ENCODE results near the gene NEO1.

The NEO1 gene

DNA sequence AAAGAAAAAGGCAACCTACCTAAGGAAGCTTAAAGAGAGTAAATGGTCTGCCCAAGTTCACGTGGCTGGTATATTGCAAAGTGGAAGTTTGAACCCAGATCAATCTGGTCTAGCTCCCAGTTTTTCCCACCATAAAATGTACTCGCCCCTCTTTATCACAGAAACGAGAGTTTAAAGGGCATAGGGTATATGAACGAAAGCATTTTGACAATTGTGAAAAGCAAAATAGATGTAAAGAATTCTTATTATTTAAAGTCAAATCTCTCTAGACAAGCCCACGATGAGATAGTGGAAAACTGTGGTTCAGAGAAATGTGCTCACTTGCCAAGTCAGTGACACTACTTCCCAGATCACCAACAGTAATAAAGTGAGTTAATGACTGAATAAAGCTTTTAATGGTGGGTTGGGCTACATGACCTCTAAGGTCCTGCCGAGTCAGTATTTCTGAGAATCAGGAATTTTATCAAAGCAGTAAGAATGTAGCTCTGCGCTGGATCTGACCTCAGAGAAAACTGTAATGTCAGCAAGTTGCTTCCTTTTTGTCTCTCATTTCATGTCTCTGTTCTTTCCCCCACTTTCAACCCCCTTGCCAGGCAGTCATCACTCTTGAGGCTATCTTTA, 23.3 kb upstream of the NEO1 start:
- no peak for DNase-seq (ENCODE audit: low spot score)

DNA sequence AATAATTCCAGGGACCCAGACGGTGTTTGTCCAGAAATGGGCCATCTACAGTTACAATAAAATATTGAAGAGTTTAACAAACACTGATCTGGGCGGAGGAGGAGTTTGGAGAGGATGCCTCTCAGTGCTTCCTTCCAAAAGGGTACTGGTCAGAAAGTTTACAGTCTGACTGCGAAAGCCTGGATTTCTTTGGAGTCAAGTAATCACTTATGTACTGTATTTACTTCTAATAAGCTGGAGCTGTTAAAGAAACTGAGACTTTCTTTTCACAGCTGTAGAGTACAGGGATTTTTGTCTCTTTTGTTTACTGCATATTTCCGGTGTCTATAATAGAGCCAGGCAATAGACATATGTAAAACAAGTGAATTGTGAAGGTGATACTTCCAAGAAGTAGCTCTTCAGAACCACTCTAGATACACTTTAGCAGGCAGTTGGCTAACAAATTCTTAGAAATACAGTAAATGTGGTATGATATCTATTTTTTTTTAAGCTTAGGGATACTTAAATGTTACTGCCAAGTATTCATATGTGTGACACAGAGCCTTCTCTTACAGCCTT, 22.1 kb upstream of the NEO1 start:
- no peak for DNase-seq (ENCODE audit: low spot score)

DNA sequence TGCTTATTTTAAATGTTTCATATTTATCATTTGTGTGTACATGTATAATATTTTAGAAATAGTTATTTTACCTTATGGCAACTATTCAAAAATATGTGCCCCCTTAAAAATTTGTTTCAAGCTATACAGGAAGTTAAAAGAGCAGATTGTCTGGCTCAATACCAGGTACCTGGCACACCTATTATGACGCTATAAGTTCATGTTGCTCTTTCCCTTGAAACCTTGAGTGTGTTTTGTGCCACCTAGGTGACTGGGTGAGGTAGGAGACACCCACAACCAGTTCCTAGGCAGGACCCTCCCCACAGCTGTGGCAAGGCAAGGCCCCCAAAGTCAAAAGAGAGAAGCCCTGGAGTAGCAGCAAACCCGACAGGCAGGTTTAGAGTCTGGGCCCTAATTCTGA, 20.6 kb upstream of the NEO1 start:
- no peak for DNase-seq (ENCODE audit: low spot score)

DNA sequence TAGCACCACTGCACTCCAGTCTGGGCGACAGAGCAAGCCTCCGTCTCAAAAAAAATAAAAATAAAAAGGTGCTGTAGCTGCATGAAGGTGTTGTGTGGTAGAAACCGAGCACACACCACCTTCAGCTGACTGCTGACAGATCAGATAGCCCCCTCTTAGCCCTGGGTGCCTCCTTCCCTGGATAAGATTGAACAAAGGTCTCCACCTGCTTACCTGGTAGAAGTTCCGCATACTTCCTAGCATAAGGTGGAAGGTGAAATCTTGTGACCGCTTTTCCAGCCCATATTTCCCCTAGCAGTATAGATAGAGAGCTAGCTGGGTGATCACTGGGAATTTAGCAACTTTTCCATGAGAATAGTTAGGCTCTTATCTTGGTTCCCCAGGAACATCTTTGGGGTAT, 18.7 kb upstream of the NEO1 start:
- no peak for DNase-seq (ENCODE audit: low spot score)

DNA sequence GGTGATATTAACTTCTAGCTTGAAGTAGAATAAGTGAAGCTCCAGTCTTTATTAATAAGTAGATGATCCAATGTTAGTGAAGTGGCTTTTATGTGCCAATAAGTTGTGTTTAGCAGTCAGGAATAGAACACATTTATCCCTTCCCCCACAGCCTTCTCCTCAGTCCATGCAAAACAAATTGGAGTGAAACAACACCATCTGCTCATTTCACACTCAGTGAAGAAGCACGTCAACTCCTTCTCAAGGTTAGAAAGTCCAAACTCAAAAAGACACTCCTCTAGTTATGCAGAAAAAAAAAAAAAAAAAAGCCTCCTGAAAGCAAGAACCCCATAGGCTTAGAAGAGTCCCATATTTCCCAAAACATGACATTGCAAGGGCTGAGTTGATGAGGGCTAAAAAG, 18.0 kb upstream of the NEO1 start:
- no peak for DNase-seq (ENCODE audit: low spot score)

DNA sequence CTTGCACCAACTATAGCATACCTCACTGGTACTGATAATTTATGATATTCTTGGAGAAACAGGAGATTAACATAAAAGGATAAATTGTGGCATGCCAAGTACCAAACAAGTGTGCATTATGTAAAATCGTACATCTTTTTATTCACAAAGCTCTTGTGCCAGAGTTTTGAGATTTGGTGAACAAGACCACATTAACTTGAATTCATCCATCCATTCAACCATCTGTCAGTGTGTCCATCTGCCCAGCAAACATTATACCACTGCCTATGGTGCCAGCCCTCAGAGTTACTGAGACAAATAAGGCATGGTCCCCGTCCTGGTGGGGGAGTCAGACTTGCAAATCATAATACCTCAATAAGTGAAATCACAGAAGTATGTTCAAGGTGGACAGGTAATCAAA, 17.0 kb upstream of the NEO1 start:
- DNase-seq (ENCODE audit: low spot score), result no peak

DNA sequence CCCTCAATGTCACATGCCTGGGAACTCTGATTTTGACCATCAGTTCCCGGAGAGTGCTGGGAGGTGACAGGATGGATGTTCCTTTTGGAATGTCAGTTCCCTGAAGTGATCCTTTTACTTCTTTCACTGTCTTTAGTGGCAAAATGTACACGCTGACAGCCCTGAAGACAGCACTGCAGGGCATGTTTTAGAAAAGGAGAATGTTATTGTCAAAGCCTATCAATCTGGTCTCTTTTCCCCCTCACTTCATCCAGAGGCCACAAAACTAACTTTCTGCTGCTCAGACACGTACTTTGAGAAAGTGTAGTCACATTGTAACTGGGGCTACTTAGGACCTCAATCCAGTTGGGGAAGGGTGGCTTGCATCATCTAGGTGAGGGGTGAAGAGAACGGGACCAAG, 14.0 kb upstream of the NEO1 start:
- no peak for DNase-seq (ENCODE audit: low spot score)

DNA sequence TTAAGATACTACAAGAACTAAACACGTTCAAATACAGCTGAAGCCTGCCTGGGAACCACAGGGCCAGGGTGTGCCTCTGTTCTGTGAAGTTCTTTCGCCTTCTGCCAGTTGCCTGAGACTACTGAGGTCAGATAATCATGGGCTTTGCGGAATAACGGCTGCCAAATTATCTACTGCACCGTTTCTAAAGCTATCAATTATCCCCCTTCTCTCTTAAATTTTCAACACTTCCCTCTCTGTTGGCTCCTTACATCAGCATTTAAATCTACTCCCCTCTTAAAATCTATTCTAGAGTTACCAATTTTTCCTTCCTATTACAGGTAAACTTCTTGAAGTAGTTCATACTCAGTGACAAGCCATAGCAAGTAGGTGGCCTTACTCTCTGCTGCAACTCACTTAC, 6.2 kb upstream of the NEO1 start:
- no peak for DNase-seq (ENCODE audit: low spot score)

DNA sequence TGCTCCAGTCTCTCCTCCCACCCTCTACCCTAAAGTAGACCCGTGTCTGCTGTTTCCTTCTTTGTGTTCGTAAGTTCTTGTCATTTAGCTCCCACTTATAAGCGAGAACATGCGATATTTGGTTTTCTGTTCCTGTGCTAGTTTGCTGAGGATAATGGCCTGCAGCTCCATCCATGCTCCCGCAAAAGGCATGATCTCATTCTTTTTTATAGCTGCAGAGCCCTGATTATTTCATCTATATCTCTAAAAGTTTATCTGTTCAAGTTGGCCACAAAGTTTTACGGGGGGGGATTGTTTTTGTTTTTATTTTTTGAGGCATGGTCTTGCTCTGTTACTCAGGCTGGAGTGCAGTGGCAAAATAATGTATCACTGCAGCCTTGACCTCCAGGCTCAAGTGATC, 4.4 kb upstream of the NEO1 start:
- DNase-seq (ENCODE audit: low spot score), result no peak

DNA sequence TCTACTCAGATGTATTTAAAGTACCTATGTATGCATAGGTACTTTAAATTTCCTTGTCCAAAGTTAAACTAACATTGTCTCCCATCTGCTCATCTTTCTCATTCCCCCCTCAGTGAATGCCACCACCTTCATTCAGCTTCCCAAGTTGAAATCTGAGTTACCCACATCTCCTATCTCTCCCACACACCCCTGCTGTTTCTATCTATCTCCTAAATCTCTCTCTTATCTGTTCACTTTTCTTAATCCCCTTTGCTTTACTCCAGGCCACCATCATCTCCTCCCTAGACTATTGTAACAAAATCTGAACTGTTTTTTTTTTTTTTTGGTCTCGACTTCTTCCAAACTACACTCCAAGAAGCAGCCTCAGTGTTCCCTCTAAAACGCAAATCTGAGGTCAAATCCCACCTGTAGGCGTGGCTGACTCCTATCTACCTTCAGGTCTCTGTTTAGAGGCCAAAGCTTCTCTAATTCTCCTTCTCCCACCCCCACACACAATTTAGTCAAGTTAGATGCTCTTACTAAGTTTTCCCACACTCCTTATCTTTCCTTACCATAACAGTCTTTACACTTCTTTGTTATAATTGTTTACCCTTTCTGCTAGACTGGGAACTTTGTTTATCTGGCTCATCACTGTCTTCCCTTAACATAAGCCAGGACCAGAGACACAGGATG, 3.5 kb upstream of the NEO1 start:
- no peak for DNase-seq (ENCODE audit: low spot score)

DNA sequence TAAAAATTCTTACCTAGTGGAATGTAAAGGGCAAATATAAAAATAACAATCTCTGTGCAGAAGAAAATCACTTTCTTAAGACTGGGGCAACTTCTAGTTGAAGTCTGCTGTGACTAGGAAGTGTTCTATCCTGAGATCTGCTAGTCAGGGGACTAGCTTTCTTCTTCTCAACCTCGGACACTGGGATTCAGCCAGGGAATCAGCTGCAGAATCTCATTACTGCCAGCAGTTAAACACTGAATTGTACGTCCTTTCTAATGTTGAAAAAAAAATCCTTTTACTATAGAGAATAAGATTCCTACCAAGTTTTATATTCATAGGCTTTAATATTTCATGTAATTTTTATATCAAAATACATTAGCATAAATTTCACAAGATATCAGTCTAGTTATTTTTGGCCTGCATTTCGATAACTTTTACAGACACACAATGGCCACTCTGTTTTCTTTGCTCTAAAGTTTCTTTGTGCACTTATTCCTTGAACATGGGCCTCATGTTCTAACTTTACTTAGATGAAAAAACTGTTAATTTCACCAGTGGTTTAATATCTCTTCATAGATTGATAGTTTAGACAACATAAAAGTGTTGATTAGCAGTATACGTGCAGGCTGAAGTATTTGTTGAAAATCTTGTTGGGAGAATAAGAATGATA, 2.6 kb upstream of the NEO1 start:
- no peak for DNase-seq (ENCODE audit: low spot score)

DNA sequence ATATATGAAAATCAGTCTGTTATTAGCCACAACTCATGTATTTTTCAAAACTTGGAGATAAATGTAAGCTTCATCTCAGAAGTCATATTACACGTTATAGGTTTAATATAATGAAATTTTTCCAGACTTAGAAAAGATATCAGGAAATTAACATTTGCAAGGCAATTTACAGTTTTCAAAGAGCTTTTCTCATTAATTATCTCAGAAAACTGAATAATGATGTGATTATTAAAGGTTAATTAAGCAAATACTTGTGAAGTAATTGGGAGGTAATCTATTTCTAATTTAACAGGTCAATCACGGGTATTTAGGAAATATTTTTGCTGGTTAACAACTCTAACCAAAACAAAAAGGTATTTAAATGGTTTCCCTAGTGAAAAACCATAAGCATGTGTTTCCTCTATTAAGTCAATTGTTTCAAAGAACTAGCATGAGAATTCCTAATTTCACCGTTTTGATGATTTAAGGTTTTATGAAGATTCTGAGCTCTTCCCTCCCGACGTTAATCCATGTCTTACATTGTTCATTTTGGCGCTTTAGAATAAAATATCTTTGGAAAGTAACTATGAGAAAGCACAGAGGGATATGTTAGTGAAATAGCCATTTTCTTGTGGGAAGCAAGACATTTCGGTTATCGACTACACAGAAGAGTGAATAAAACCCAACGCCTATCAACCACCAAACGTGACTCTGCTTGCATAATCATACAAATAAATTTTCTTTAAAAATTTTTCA, 1.5 kb upstream of the NEO1 start:
- DNase-seq (ENCODE audit: low spot score), result no peak

DNA sequence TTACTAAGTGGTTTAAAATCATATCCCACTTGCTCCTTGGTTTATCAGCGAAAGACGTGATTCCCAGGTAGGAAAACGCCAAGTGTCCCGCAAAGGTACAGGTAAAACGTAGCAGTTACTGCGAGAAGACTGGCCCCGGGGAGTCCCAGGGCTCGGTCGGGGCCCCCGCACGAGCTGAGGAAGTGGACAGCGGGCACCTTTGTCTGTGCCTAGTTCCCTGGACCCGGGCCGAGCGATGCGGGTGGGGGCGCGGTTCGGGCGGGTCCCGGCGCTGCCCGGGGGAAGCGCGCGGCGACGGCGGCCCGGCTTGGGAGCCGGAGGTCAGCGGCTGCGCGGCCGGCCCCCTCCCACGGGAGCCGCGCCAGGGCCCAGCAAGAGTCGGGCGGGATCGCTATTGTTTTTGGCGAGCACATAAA, 864 bp upstream of the NEO1 start:
- DNase-seq (ENCODE audit: low spot score), result no peak

DNA sequence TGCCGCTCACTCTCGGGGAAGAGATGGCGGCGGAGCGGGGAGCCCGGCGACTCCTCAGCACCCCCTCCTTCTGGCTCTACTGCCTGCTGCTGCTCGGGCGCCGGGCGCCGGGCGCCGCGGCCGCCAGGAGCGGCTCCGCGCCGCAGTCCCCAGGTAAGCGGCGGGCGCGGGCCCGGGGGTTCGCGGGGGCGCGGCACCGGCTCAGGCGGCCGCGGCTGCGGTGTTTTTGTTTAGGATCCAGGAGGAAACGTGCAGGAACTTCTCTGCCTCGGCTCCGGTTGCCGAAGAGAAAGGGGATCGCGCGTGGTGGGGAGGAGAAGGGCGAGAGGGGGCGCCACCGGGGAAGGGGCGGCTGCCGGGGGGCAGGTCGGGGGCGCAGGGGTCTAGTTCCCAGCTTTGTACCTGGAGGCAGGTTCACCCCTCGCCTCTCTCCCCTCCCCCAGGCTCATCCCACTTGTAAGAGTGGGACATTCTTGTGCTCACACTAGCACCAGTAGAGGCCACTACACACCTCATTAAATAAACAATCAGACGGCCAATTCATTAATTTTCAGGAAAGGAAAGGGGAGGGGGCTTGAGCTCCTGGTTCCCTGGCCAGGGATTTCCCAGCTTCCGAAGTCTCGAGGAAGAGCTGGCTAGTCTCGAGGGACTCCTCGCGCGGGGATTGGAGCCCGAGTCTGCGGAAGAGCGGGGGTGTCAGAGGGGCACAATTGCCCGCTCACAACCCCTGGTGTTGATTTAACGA, 562 bp downstream of the NEO1 start:
- peak; percentile 72 for DNase-seq (ENCODE audit: low spot score)

DNA sequence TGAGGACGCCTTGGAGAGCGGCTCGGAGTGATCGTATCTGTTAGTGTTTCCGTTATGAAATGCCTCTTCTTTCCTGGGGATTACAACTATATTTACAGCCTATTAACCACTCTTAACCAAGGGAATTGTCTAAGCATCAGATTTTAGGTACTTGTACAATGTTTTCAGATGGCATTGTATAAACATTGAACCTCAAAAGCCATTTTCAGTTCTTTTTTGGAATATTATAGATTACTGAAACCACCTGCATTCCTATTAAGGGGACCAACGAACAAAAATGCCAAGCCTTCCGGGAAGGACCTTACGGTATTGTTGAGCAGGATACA, 1.1 kb downstream of the NEO1 start:
- DNase-seq (ENCODE audit: low spot score), result peak; percentile 14

DNA sequence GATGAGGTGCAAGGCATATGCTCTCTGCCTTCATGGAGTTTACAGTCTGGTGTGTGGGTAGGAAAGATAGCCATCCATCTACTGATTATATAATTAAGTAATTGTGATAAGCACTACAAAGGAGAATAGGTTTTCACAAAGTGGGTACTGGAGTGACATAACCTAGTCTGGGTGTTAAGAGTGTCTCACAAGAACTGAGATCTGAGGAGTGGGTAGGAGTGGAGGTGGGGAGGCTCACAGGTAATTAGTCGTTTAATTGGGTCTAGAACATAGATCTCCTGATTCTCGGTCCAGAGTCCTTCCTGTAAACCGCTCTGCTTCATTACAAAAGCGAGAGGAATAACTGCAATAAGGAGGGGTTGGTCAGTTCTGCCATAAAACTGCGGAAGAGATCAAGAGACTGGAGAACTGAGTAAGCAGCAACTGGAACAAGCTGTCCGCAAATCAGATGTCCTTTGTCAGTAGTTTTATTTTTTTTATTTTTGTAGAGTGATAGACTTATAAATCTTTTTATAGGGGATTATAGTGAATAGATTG, 2.2 kb downstream of the NEO1 start:
- DNase-seq (ENCODE audit: low spot score), result no peak

DNA sequence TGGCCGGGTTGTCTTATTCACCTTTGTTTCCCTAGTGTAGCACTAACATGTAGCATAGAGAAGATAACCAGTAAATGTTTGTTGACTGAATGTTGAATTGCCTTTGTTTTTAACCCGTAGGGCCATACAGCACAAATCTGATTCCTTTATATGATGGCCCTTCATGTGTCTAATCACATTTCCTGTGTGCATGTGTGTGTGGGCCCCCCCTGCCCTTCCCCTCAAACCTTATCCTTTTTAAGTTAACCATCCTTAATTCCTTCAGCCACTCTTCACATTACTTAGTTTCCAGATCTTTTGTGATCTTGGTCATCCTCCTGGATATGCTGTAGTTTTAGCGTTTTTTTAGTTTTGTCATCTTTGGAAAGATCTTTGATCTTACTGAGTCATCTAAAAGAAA, 4.2 kb downstream of the NEO1 start:
- DNase-seq (ENCODE audit: low spot score), result no peak

DNA sequence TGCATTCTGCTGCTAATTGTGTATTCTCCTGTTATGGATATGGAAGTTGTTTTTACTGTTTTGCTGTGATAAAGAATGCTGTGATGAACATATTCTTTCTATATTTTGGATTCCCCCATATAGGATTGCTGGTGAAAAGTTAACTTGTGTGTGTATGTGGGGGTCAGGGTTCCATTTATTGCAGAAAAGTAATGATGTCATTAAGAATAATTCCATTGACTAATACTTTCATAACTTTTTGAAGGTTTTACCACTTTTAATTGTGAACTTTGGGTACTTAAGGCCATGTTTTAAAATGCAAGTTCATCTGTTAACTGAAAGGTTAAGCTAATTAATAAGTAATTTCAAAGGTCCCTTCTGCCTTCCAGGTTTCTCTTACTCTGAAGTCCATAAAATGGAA, 6.2 kb downstream of the NEO1 start:
- DNase-seq (ENCODE audit: low spot score), result no peak

DNA sequence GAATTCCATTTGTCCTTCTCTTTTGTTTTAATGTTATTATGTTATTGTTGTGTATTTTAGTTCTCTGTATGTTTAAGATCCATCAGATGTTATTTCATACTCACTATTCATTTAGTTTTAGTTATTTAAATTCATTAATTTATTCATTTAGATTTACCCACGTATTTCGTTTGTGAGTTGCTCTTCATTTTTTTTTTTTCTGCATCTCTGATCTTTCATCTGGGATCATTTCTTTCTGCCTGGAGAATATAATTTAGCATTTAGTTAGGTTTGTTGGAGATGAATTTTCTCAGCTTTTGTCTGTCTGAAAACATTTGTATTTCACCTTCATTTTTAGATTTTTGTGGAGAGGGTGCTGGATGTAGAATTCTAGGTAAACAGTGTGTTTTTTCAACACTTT, 12.9 kb downstream of the NEO1 start:
- no peak for DNase-seq (ENCODE audit: low spot score)

DNA sequence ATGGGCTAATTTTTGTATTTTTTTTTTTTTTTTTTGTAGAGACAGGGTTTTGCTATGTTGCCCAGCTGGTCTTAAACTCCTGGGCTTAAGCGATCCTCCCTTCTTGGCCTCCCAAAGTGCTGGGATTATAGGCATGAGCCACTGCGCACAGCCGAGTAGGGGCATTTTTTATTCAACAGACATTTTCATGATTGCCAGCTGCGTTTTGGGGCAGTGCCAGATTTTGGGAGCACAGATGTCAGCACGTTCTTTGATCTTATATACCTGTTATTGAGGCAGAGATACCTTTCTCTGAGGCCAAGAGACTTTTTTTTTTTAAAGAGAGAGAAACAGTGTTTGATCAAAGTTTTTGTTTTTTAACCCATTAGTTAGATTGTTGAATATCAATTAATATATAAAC, 16.8 kb downstream of the NEO1 start:
- no peak for DNase-seq (ENCODE audit: low spot score)

DNA sequence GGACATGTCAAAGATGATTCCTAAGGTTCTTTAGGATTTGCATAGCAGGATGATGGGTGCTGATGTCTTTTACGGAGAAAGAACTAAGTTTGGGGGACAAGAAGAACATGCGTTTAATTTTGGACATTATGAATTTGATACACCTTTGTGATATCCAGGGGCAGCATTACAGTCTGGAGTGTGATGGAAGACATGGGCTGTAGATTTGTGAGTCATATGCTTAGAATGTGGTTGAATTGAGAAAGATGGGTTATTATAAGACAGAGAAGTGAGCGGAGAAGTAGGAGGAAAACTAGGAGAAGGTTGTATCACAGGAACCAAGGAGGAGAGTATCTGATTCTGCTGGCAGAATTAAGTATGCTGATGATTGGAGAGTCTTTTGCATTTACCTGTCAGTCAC, 20.6 kb downstream of the NEO1 start:
- no peak for DNase-seq (ENCODE audit: low spot score)

DNA sequence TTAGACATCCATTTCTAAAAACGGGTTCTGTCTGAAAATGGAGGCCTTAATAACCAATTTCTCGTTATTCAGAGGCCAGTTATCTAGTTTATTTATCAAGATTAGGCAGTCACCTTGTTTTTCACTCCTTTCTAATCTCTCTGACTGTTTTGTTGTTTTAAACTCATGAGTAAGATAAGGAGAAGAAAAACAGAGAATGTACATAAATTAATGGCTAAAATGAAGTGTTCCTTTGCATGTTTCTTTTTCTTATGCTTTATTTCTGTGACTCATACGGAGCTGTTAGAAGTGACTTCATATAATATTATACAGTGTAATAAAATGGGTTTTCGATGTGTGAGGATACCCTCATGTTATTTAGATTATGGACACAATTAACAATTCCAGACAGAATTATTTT, 22.0 kb downstream of the NEO1 start:
- no peak for DNase-seq (ENCODE audit: low spot score)
